ENCODE results near the gene CETN2.
"Not testable (repeated sequence)": the region's sequence is repeated elsewhere in the genome, so short reads cannot be mapped to it uniquely, and the experiment has no call there.

Gene CETN2

DNA sequence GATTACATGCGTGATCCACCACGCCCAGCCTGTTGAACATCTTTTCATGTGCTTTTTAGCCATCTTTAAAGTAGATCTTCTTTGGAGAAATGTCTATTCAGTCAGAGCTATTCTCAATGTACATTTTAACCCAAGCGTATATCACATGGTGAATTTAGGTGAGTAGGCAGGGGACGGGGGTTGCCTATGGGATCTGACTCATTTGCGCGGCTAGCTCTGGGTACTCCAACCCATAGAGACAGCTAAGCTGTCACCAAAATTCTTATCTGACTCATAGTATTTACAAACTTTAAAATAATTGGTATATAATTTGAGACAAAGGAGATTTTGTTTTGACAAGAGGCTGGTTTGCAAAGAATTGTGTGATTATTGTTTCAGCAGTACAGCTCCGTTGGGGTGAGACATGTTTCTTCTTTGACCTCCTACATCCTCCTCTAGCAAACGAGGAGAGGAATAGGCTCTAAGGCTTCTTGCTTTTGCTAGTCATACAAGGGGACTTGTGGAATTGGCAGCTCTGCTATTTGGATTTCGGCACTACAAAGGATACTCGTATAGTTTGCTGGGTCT, 12.3 kb upstream of the CETN2 start:
- no peak for DNase-seq (ENCODE audit: low spot score)
- TF ChIP-seq, protein P1, sequence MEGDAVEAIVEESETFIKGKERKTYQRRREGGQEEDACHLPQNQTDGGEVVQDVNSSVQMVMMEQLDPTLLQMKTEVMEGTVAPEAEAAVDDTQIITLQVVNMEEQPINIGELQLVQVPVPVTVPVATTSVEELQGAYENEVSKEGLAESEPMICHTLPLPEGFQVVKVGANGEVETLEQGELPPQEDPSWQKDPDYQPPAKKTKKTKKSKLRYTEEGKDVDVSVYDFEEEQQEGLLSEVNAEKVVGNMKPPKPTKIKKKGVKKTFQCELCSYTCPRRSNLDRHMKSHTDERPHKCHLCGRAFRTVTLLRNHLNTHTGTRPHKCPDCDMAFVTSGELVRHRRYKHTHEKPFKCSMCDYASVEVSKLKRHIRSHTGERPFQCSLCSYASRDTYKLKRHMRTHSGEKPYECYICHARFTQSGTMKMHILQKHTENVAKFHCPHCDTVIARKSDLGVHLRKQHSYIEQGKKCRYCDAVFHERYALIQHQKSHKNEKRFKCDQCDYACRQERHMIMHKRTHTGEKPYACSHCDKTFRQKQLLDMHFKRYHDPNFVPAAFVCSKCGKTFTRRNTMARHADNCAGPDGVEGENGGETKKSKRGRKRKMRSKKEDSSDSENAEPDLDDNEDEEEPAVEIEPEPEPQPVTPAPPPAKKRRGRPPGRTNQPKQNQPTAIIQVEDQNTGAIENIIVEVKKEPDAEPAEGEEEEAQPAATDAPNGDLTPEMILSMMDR (IDR thresholded peaks at IDR 0.05; ENCODE audit: borderline replicate concordance, control extremely low read depth, extremely low read depth, insufficient read depth, missing control alignments): no peak
- in situ Hi-C loops (cut with MboI; ENCODE audit: low sequenced_read_pairs, unreplicated experiment): no loop called here

GRCh38 chrX:152835470-152835869, 4.9 kb upstream of the CETN2 start:
- not testable (repeated sequence) for DNase-seq (ENCODE audit: low spot score)

DNA sequence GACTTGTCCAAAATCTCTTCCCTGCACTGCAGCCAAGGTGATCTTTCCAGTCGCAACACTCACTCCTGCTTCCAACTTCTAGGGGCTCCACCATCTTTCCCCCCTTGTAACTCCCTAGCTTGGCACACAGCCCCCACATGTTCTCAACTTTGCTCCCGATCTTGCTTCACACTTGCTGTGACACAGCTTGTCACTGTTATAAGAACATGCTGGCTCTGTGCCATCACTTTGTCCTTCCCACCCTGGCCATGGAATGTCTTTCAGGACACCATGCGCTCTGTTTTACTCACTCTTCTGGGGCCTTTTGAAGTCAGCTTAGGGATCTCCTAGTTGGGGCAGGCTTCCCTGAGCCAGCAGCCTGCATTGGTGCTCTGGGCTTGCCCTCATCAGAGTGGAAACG, 2.8 kb upstream of the CETN2 start:
- DNase-seq (ENCODE audit: low spot score): no peak
- TF ChIP-seq, protein P1 (IDR thresholded peaks at IDR 0.05; ENCODE audit: borderline replicate concordance, control extremely low read depth, extremely low read depth, insufficient read depth, missing control alignments): no peak
- in situ Hi-C loops (cut with MboI; ENCODE audit: low sequenced_read_pairs, unreplicated experiment): no loop called here

More at GRCh38 chrX:152835470-152835869, 4.9 kb upstream of the CETN2 start:
- in situ Hi-C loops (cut with MboI; ENCODE audit: low sequenced_read_pairs, unreplicated experiment): not testable (repeated sequence)

DNA sequence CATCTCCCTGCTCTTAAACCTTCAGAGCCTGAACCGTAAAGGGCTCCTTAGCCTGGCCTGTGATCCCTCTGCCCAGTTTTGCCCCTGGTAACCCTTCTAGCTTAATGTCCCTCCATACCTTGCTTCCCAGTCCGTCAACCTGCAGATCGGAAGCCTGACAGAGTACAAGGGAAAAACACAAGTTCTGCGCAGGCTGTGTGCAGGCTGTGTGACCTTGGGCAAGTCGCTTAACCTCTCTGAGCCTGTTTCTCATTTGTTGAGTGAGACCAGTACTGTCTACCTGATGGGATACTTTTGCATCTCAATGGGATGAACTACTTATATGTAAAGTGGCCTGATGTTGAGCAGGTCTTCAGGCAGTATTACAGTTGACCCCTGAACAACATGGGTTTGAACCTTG, 2.0 kb upstream of the CETN2 start:
- DNase-seq (ENCODE audit: low spot score): no peak

GRCh38 chrX:152831391-152831790, 834 bp upstream of the CETN2 start:
- DNase-seq (ENCODE audit: low spot score): no peak
- TF ChIP-seq, protein P1 (IDR thresholded peaks at IDR 0.05; ENCODE audit: borderline replicate concordance, control extremely low read depth, extremely low read depth, insufficient read depth, missing control alignments): no peak
- in situ Hi-C loops (cut with MboI; ENCODE audit: low sequenced_read_pairs, unreplicated experiment): no loop called here

More for the DNA sequence above, 2.0 kb upstream of the CETN2 start:
- in situ Hi-C loops (cut with MboI; ENCODE audit: low sequenced_read_pairs, unreplicated experiment): no loop called here
- TF ChIP-seq, protein P1 (IDR thresholded peaks at IDR 0.05; ENCODE audit: borderline replicate concordance, control extremely low read depth, extremely low read depth, insufficient read depth, missing control alignments): no peak

GRCh38 chrX:152824841-152825374, 5.6 kb downstream of the CETN2 start:
- no peak for DNase-seq (ENCODE audit: low spot score)
- TF ChIP-seq, protein P1 (IDR thresholded peaks at IDR 0.05; ENCODE audit: borderline replicate concordance, control extremely low read depth, extremely low read depth, insufficient read depth, missing control alignments): no peak

GRCh38 chrX:152823657-152824056, 6.9 kb downstream of the CETN2 start:
- no peak for DNase-seq (ENCODE audit: low spot score)
- TF ChIP-seq, protein P1 (IDR thresholded peaks at IDR 0.05; ENCODE audit: borderline replicate concordance, control extremely low read depth, extremely low read depth, insufficient read depth, missing control alignments): no peak
- in situ Hi-C loops (cut with MboI; ENCODE audit: low sequenced_read_pairs, unreplicated experiment): loop anchor here (25.0 kb wide), 1 partner anchor 1061 kb away; no protein-coding TSS in a partner anchor

More at GRCh38 chrX:152824841-152825374, 5.6 kb downstream of the CETN2 start:
- in situ Hi-C loops (cut with MboI; ENCODE audit: low sequenced_read_pairs, unreplicated experiment): loop anchor here (25.0 kb wide), 1 partner anchor 1063 kb away; no protein-coding TSS in a partner anchor
